Measurements from ENCODE around the gene APELA. TPM values are rescaled to one million over a fixed set of nuclear protein-coding genes. Genes with fewer than 3 reads are reported as not detected.
"Not testable (repeated sequence)": the region's sequence is repeated elsewhere in the genome, so short reads cannot be mapped to it uniquely, and the experiment has no call there.

Gene APELA
- polyA plus RNA-seq, 10 donors = 0.18 to 2.6 (median 0.39) TPM; not detected in 4

DNA sequence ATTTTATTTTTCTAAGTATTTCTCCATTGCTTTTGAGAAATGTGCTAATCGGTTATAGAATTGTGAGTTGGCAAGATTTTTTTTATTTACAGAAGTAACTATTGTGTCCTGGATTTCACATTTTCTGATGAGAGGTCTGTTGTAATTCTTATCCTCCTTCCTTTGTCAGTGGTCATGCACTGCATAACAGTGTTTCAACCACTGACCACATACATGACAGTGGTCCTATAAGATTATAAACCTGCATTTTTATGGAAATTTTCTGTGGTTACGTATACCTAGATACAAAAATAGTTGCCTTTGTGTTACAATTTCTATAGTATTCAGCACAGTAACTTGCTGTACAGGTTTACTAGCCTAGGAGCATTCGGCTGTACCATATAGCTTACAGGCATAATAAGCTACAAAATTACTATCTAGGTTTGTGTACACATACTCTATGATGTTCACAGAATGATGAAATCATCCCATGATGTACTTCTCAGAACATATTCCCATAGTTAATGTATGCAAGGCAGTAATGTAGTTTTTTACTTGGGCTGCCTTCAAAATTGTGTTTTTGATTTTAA is 47.8 kb downstream of the APELA start:
- no peak for DNase-seq

DNA sequence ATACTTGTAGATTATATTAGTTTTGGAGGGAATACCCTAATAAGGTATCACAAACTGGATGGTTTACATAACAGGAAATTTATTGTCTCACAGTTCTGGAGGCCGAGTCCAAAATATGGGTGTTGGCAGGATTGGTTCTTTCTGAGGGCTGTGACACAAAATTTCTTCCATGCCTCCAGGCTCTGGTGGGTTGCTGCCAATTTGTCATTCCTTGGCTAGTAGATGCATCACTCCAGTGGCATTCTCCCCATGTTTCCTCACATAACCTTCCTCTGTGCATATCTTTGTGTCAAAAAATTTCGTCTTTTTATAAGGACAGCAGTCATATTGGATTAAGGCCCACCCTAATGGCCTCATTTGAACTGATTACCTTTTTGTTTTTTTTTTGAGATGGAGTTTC is 49.3 kb downstream of the APELA start:
- no peak for DNase-seq

GRCh38 chr4:164927101-164927500 is 50.1 kb downstream of the APELA start:
- DNase-seq = not testable (repeated sequence)

DNA sequence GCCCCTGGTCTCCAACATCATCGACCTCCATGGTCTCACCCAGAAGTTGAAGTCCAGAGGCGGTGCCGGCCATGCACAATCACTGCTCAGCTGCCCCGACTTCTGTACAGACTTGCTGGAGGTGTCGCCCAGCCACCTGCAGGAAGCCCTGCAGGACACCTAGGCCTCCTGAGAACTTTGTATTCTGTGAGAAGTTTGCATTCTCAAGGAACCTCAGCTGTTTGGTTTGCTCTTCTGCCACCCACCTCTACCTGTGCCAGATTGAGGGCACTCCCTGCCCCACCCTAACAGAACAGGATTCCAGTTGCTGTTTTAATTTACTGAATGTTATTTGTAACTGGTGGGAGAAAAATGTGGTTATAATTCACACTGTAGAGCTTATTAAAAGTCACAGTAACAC is 53.7 kb downstream of the APELA start:
- no peak for DNase-seq

DNA sequence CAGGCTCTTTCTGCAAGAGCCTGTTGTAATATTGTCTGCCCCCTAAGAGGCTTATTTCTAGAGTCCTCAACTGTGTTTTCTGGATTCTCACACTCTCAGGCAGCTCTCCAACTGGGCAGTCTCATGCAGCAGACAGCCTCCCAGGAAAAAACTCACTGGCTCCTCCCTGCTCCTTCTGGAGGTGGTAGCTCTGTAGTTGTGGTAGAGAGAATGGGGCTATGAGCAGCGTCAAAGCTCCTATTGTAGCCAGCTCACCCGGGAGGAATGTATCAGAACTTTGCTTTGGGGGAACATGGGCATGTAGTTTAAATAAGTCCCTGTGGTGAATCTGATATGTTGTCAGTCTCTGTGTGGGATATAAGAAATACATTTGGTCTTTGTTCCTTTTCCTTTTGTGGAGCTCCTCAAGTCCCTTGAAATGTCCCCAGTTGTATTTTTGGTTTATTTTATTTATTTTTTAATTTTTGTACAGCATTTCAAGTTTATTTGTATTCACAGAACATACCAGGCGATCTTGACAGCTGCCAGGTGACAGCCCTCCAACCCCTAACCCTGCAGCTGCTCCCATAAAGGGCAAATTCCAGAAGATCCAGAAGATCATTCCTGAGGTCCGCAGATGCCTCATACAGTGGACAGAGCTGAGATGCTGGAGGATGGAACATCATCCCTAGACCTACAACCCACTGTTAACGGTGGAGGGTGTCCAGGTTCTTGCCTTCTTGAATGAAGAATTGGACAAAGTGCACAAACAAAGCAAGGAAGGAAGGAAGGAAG is 54.8 kb downstream of the APELA start:
- no peak for DNase-seq

DNA sequence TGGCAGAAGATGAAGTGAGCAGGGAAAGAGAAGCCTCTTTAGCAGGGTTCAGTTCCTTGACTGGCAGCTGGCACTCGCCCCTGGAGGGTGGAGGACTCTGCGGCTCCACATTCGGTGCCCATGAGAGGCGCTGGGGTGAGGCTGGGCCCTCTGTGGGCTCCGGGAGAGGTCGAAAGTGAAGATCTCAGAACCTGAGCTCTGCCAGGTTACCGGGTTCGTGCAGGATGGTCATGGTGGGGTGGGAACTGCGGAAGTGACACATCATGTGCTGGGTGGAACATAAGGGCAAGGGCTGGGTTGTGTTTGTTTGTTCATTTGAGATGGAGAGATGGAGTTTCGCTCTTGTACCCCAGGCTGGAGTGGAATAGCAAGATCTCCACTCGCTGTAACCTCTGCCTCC is 56.3 kb downstream of the APELA start:
- DNase-seq = no peak

GRCh38 chr4:164935363-164935762 is 58.4 kb downstream of the APELA start:
- DNase-seq = no peak

GRCh38 chr4:164935865-164936606 is 59.1 kb downstream of the APELA start:
- not testable (repeated sequence) for DNase-seq

GRCh38 chr4:164937576-164938270 is 60.7 kb downstream of the APELA start:
- DNase-seq = peak; percentile 60 to 92 (median 87)

GRCh38 chr4:164943192-164943591 is 66.2 kb downstream of the APELA start:
- no peak for DNase-seq

- DNase-seq = no peak
Observed at GRCh38 chr4:164945146-164945545, 68.2 kb downstream of the APELA start.

DNA sequence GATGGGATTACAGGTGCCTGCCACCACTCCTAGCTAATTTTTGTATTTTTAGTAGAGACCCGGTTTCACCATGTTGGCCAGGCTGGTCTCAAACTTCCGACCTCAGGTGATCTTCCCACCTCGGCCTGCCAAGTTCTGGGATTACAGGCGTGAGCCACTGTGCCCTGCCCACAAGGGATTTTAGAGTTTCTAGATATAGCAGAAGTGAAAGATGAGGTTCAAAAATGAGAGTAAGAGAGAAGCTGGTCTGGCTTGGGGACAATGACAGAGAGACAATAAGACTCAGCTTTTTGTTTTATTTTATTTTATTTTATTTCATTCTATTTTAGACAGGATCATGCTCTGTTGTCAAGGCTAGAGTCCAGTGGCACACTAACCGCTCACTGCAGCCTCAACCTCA is 69.8 kb downstream of the APELA start:
- no peak for DNase-seq

Other genes with a start within 250 kb of the APELA start
- gene SMIM31, start 123.0 kb upstream of the APELA start, polyA plus RNA-seq (ENCODE audit: insufficient read length in 10 of 10) = under 1 TPM in 1 of 10 donors, not detected in 9; 0.04 TPM
- 1 to 10 TPM; 2.2 to 4.2 (median 3.4) TPM for gene TRIM61, start 100.5 kb downstream of the APELA start, polyA plus RNA-seq (ENCODE audit: insufficient read length in 10 of 10)
- gene TRIM60, start 154.8 kb downstream of the APELA start, polyA plus RNA-seq (ENCODE audit: insufficient read length in 10 of 10) = not detected
- gene TRIM75, start 176.7 kb downstream of the APELA start, polyA plus RNA-seq (ENCODE audit: insufficient read length in 10 of 10) = under 1 TPM in 8 of 10 donors, not detected in 2; 0.07 to 0.22 (median 0.13) TPM
- gene TMEM192, start 235.7 kb downstream of the APELA start, polyA plus RNA-seq (ENCODE audit: insufficient read length in 10 of 10) = 10 to 100 TPM in 9 of 10 donors, 1 to 10 TPM in 1; 7.3 to 14.2 (median 12.0) TPM